Loucy (cell line): ENCODE results near the gene ASXL1.
A peak's percentile ranks its signal among the peaks of the same experiment; 100 is the strongest.

Experiments used
- H2AFZ ChIP-seq: fragments of 200-600 bp; sonication (generic); 2 replicates; pipeline ENCODE4 v1.6.0; 2016; ENCODE audit warnings: antibody characterized with exemption, mild to moderate bottlenecking, low read length, moderate library complexity
- H3F3A ChIP-seq: fragments of 200-600 bp; 2 replicates; pipeline ENCODE4 v1.6.0; 2016; ENCODE audit warnings: antibody characterized with exemption, low read depth, mild to moderate bottlenecking
- H3K27me3 ChIP-seq: fragments of 200-600 bp; sonication (generic); 2 replicates; pipeline ENCODE4 v1.6.1; 2014; ENCODE audit warnings: low read length, mild to moderate bottlenecking; ENCODE audit not compliant: insufficient read depth, poor library complexity, severe bottlenecking
- H3K36me3 ChIP-seq: fragments of 200-600 bp; sonication (generic); 2 replicates; pipeline ENCODE4 v1.6.1; 2016; ENCODE audit warnings: low read length; ENCODE audit not compliant: insufficient read depth
- H3K4me1 ChIP-seq: fragments of 200-600 bp; sonication (generic); 2 replicates; pipeline ENCODE4 v1.5.1; 2014; ENCODE audit warnings: low read length, mild to moderate bottlenecking; ENCODE audit not compliant: insufficient read depth, poor library complexity, severe bottlenecking
- H3K4me2 ChIP-seq: fragments of 200-600 bp; sonication (generic); 2 replicates; pipeline ENCODE4 v1.6.0; 2014; ENCODE audit warnings: antibody characterized with exemption, low read length, low read depth, mild to moderate bottlenecking; ENCODE audit not compliant: poor library complexity, severe bottlenecking
- H3K4me3 ChIP-seq: fragments of 200-600 bp; sonication (generic); 2 replicates; pipeline ENCODE4 v1.5.1; 2014; ENCODE audit warnings: low read length, mild to moderate bottlenecking, mixed read lengths; ENCODE audit not compliant: poor library complexity, severe bottlenecking
- H3K79me2 ChIP-seq: fragments of 200-600 bp; sonication (generic); 2 replicates; pipeline ENCODE4 v1.6.1; 2014; ENCODE audit warnings: low read length; ENCODE audit not compliant: insufficient read depth
- H3K9ac ChIP-seq: fragments of 200-600 bp; sonication (generic); 2 replicates; pipeline ENCODE4 v1.6.0; 2014; ENCODE audit warnings: mild to moderate bottlenecking, low read depth, low read length, moderate library complexity; ENCODE audit not compliant: poor library complexity, severe bottlenecking
- H3K9me2 ChIP-seq: fragments of 200-600 bp; sonication (generic); replicated peaks from 2 replicates; pipeline ENCODE4 v1.6.1; 2016; ENCODE audit warnings: low read depth, low read length, mixed read lengths
- H3K9me3 ChIP-seq: fragments of 200-600 bp; sonication (generic); 2 replicates; pipeline ENCODE4 v1.6.1; 2014; ENCODE audit warnings: mild to moderate bottlenecking, antibody characterized with exemption, low read length, low read depth; ENCODE audit not compliant: insufficient read depth
- H4K20me1 ChIP-seq: fragments of 200-600 bp; sonication (generic); 2 replicates; pipeline ENCODE4 v1.6.0; 2014; ENCODE audit warnings: antibody characterized with exemption, low read length, mild to moderate bottlenecking; ENCODE audit not compliant: insufficient read depth, poor library complexity, severe bottlenecking
- CTCF ChIP-seq: fragments of 200-600 bp; sonication (generic); conservative IDR thresholded peaks from 2 replicates; pipeline ENCODE4 v1.5.1; 2014; ENCODE audit warnings: mild to moderate bottlenecking, antibody characterized with exemption, low read length
- EZH2phosphoT487 ChIP-seq: fragments of 200-600 bp; IDR thresholded peaks from 2 replicates; pipeline ENCODE4 v1.6.1; 2018; ENCODE audit warnings: antibody characterized with exemption, mild to moderate bottlenecking, moderate library complexity, borderline replicate concordance

ASXL1 gene

GRCh38 chr20:32362901-32363364, 4.8 kb downstream of the ASXL1 start:
- H4K20me1 ChIP-seq = peaks cover 84% of the 10 kb centered on the region
- H3K79me2 ChIP-seq = peaks cover 94% of the 10 kb centered on the region
- peaks cover 12% of the 10 kb centered on the region; the same call in 1 of the 2 replicates for H3K36me3 ChIP-seq
- H3K4me1 ChIP-seq = peaks cover 45% of the 10 kb centered on the region
- no peaks in the 10 kb centered on the region for H3K9me3 ChIP-seq
- H3K4me2 ChIP-seq = peak overlapping the region; percentile 87
- peak overlapping the region; percentile 31 for H3K9ac ChIP-seq
- no peak overlapping the region for H2AFZ ChIP-seq
- H3F3A ChIP-seq = no peaks in the 10 kb centered on the region
- peak overlapping the region; percentile 93 for H3K4me3 ChIP-seq
- no peaks in the 10 kb centered on the region for H3K27me3 ChIP-seq
- H3K9me2 ChIP-seq = no peaks in the 10 kb centered on the region
- TF ChIP-seq CTCF = no peak
- no peak for TF ChIP-seq EZH2phosphoT487

GRCh38 chr20:32363492-32363891, 5.4 kb downstream of the ASXL1 start:
- H3K9me3 ChIP-seq = no peaks in the 10 kb centered on the region
- peaks cover 89% of the 10 kb centered on the region for H4K20me1 ChIP-seq
- H3K4me2 ChIP-seq = peak overlapping the region; percentile 87
- H3K36me3 ChIP-seq = peaks cover 17% of the 10 kb centered on the region; the same call in 1 of the 2 replicates
- TF ChIP-seq CTCF (no peak), EZH2phosphoT487 (no peak)
- no peaks in the 10 kb centered on the region for H3F3A ChIP-seq
- peaks cover 45% of the 10 kb centered on the region for H3K4me1 ChIP-seq
- peak overlapping the region; percentile 93 for H3K4me3 ChIP-seq
- no peak overlapping the region for H2AFZ ChIP-seq
- no peaks in the 10 kb centered on the region for H3K27me3 ChIP-seq
- H3K9ac ChIP-seq = peak overlapping the region; percentile 31
- no peaks in the 10 kb centered on the region for H3K9me2 ChIP-seq
- peaks cover 99% of the 10 kb centered on the region for H3K79me2 ChIP-seq

- H3K36me3 ChIP-seq = peaks cover 28% of the 10 kb centered on the region; the same call in 1 of the 2 replicates
- peak overlapping the region; percentile 87 for H3K4me2 ChIP-seq
- no peaks in the 10 kb centered on the region for H3K27me3 ChIP-seq
- peak overlapping the region; percentile 15 for H3K4me3 ChIP-seq
- H4K20me1 ChIP-seq = peaks cover 87% of the 10 kb centered on the region
- H3F3A ChIP-seq = no peaks in the 10 kb centered on the region
- H3K9me2 ChIP-seq = no peaks in the 10 kb centered on the region
- H3K79me2 ChIP-seq = peaks cover 99% of the 10 kb centered on the region
- H3K9me3 ChIP-seq = no peaks in the 10 kb centered on the region
- no peak for TF ChIP-seq EZH2phosphoT487
- no peak for TF ChIP-seq CTCF
- H2AFZ ChIP-seq = no peak overlapping the region
- no peak overlapping the region for H3K9ac ChIP-seq
- H3K4me1 ChIP-seq = peaks cover 45% of the 10 kb centered on the region
Observed at GRCh38 chr20:32364554-32365208, 6.5 kb downstream of the ASXL1 start.
